ENCODE results near the gene APOH. TPM values are rescaled to one million over a fixed set of nuclear protein-coding genes. Genes with fewer than 3 reads are reported as not detected.

APOH gene
- polyA plus RNA-seq, 1 experiment, result not detected

DNA sequence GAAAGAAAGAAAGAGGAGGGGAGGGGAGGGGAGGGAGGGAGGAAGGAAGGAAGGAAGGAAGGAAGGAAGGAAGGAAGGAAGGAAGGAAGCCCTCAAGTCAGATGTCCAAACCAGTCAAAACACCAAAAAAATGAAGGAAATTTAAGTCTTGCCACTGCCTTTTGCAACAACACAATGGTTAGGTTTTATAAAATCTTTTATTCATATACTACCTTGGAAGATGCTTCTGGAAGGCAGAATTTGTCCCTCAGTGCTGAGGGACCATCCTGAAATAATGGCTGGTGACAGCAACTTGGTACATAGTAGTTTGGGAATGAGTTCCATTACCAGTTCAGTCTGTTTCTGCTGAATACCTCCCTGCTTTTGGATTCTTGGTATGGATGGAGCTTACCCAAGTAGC is 7.9 kb downstream of the APOH start:
- peaks cover 3% of the 10 kb centered on the region; the same call in 1 of the 2 replicates for H3K27me3 ChIP-seq (ENCODE audit: control insufficient read depth, insufficient read depth, low read length)
- CTCF ChIA-PET, result no interaction called here
- no peak overlapping the region for H3K4me3 ChIP-seq (ENCODE audit: low read depth, low read length)
- TF ChIP-seq CTCF (IDR thresholded peaks at IDR 0.05; ENCODE audit: insufficient read depth, low read depth, low read length), result no peak
- H3K36me3 ChIP-seq (ENCODE audit: control insufficient read depth, insufficient read depth, low read length), result no peaks in the 10 kb centered on the region
- POLR2A ChIA-PET, result no interaction called here
- DNase-seq (ENCODE audit: low read depth), result no peak

DNA sequence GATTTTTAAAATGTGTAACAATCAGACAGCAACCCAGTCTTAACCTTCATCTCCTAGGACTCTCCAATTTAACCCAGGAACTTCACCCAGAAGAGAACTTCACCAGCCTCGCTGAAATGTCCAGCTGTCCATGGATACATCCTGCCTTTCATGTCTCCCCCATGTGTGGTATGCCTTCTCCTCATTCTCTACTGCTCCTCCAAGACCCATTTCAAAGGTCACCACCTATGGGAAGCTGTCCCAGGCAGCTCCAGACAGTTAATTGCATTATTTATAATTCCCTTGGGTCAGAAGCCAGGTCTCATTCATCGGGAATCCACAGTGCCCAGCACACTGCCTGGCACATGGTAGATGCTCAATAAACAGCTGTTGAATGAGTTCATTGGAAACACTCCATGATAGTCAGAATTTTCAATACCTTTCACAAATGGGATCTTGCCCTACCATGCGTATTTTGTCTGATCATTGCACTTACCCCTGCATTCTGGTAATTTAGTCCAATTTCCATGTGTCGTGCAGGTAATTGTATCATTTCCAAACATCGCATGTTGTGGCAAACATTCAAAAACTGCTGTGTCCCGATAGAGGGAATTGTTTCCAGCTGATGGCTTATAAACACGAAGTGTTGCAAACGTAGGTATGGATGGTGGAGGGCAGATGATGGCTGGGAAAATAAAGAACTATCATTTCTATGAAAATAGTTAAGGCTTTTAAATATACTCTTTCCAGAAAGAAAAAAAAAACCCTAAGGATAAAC is 9.0 kb downstream of the APOH start:
- Histone ChIP-seq H3K27me3 (ENCODE audit: control insufficient read depth, insufficient read depth, low read length) (peaks cover 3% of the 10 kb centered on the region; the same call in 1 of the 2 replicates), H3K4me3 (ENCODE audit: low read depth, low read length) (no peak overlapping the region), H3K36me3 (ENCODE audit: control insufficient read depth, insufficient read depth, low read length) (no peaks in the 10 kb centered on the region)
- POLR2A ChIA-PET, result no interaction called here
- no peak for DNase-seq (ENCODE audit: low read depth)
- CTCF ChIA-PET, result no interaction called here
- TF ChIP-seq CTCF (IDR thresholded peaks at IDR 0.05; ENCODE audit: insufficient read depth, low read depth, low read length), result no peak

- H3K4me3 ChIP-seq (ENCODE audit: low read depth, low read length), result no peak overlapping the region
- H3K36me3 ChIP-seq (ENCODE audit: control insufficient read depth, insufficient read depth, low read length), result no peaks in the 10 kb centered on the region
- ChIA-PET CTCF (interaction anchor here (1.5 to 1.7 kb wide), 2 partner anchors 8 to 658 kb away, joined by 3 to 4 read pairs; no protein-coding TSS in a partner anchor), POLR2A (no interaction called here)
- no peak for TF ChIP-seq CTCF (IDR thresholded peaks at IDR 0.05; ENCODE audit: insufficient read depth, low read depth, low read length)
- H3K27me3 ChIP-seq (ENCODE audit: control insufficient read depth, insufficient read depth, low read length), result peaks cover 6% of the 10 kb centered on the region
- no peak for DNase-seq (ENCODE audit: low read depth)
Measured at GRCh38 chr17:66215529-66215911, 13.7 kb downstream of the APOH start.

DNA sequence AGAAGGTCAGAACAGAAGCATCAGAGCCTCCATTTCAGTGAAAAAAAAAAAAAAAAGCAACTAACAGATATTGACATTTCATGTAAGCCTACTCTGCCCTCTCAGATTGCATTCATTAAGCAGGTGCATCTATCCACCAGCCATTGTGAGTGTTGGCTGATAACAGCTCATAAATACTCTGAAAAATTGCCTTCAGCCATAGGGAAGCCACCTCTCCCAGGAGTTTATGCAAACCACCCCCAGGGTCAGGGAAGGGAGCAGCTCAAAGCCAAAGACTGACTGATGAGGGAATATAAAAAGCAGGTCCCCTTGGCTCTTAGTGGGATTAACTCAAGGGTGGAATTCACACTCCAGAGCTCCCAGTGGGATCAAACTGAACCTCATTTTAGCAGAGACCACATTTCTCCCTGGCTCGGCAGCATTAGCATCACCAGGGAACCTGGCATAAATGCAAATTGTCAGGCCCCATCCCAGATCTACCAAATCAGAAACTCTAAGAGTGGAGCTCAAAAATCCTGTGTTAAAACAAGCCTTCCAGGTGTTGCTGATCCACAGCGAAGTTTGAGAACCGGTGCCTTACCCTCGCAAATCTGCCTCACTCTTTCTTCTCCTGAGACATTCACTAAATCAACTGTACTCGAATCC is 14.2 kb downstream of the APOH start:
- ChIA-PET CTCF (interaction anchor here (0.8 to 1.7 kb wide), 3 partner anchors 9 to 658 kb away, joined by 3 to 4 read pairs (median 4); no protein-coding TSS in a partner anchor), POLR2A (no interaction called here)
- TF ChIP-seq CTCF (IDR thresholded peaks at IDR 0.05; ENCODE audit: insufficient read depth, low read depth, low read length), result no peak
- no peak for DNase-seq (ENCODE audit: low read depth)
- H3K4me3 ChIP-seq (ENCODE audit: low read depth, low read length), result no peak overlapping the region
- peaks cover 4% of the 10 kb centered on the region for H3K27me3 ChIP-seq (ENCODE audit: control insufficient read depth, insufficient read depth, low read length)
- no peaks in the 10 kb centered on the region for H3K36me3 ChIP-seq (ENCODE audit: control insufficient read depth, insufficient read depth, low read length)

DNA sequence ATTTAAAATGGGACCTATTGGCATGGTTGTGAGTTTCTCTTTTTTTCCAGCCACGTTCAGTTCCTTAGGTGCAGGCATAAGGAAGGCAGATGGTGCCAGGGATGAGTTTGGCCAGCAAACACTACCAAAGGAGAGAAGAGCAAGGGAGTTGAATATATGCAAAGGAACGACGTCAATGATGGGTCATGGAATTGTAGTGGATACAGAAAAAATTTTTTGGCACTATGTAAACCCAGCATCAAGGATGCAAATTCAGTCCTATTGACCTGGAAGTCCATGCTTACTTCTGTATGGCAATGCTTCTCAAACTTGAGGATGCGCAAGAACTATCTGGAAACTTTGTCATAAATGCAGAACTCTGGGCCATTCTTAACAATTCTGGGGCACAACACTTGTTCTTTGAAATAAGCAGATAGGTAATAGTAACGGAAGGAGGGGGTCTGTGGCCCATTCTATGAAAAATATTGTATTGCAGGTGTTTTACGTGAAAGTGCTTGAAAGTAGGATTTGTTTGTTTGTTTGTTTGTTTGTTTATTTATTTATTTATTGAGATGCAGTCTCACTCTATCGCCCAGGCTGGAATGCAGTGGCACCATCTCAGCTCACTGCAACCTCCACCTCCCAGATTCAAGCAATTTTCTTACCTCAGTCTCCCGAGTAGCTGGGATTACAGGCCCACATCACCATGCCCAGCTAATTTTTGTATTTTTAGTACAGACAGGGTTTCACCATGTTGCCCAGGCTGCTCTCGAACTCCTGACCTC is 18.0 kb downstream of the APOH start:
- CTCF ChIA-PET, result interaction anchor here (0.8 to 1.8 kb wide), 3 partner anchors 11 to 230 kb away, joined by 3 to 14 read pairs (median 4); no protein-coding TSS in a partner anchor
- POLR2A ChIA-PET, result no interaction called here
- no peak for TF ChIP-seq CTCF (IDR thresholded peaks at IDR 0.05; ENCODE audit: insufficient read depth, low read depth, low read length)

More for the DNA sequence above, 18.0 kb downstream of the APOH start:
- Histone ChIP-seq H3K27me3 (ENCODE audit: control insufficient read depth, insufficient read depth, low read length) (peaks cover 4% of the 10 kb centered on the region), H3K36me3 (ENCODE audit: control insufficient read depth, insufficient read depth, low read length) (no peaks in the 10 kb centered on the region), H3K4me3 (ENCODE audit: low read depth, low read length) (no peak overlapping the region)
- no peak for DNase-seq (ENCODE audit: low read depth)
